Uterus (tissue), 4 donors: Measurements from ENCODE around the gene TUBG2. TPM values are rescaled to one million over a fixed set of nuclear protein-coding genes. Genes with fewer than 3 reads are reported as not detected.

ENCODE experiments used
- DNase-seq, 2 donors: peaks; one replicate each; pipeline ENCODE4 v3.0.0-alpha.2; 2019 to 2020
- H3K27ac ChIP-seq, 2 donors: fragments of 200-600 bp; sonication (generic); 1 replicate in 1 of 2; 2 replicates in 1 of 2; pipeline ENCODE4 v1.5.1; 2016 to 2018
- H3K27me3 ChIP-seq, 2 donors: fragments of 200-600 bp; sonication (generic); one replicate each; pipeline ENCODE4 v1.5.1; 2018 to 2019; ENCODE audit warnings: control low read depth in 1 of 2
- H3K36me3 ChIP-seq, 2 donors: fragments of 200-600 bp; sonication (generic); one replicate each; pipeline ENCODE4 v1.5.1; 2019; ENCODE audit warnings: control low read depth in 1 of 2
- H3K4me1 ChIP-seq, 2 donors: fragments of 200-600 bp; sonication (generic); one replicate each; pipeline ENCODE4 v1.5.1; 2018 to 2019; ENCODE audit warnings: control low read depth in 1 of 2
- H3K4me3 ChIP-seq, 2 donors: fragments of 200-600 bp; sonication (generic); 1 replicate in 1 of 2; 2 replicates in 1 of 2; pipeline ENCODE4 v1.5.1; 2018 to 2019; ENCODE audit warnings: mild to moderate bottlenecking in 1 of 2
- H3K9me3 ChIP-seq, 2 donors: fragments of 200-600 bp; sonication (generic); one replicate each; pipeline ENCODE4 v1.5.1; 2019; ENCODE audit warnings: control low read depth in 1 of 2
- CTCF ChIP-seq, 4 experiments: fragments of 200-600 bp in 2 of 4; fragments of 450-650 bp in 2 of 4; sonication (generic) in 2 of 4; IDR thresholded peaks; one replicate each; pipeline ENCODE4 v1.5.1; 2016 to 2019; ENCODE audit warnings: antibody characterized with exemption in 4 of 4, mild to moderate bottlenecking in 2 of 4, moderate library complexity in 1 of 4
- POLR2A ChIP-seq, 2 donors: fragments of 450-650 bp; IDR thresholded peaks; one replicate each; pipeline ENCODE4 v1.6.1; 2016; ENCODE audit warnings: antibody characterized with exemption in 2 of 2, mild to moderate bottlenecking in 1 of 2, moderate library complexity in 1 of 2
- intact Hi-C: fragments of 100-400 bp; cut with DNase I; formaldehyde crosslinking; loops from one replicate; pipeline ENCODE4 v1.15.1; 2023; ENCODE audit warnings: low total_unique reads
- total RNA-seq, 4 donors: library from RNA; depleted of rRNA in 3 of 4; stranded (reverse); fragments of >200 nt in 3 of 4; gene quantifications; one replicate each; pipeline versions ENCODE4 v1.1.0 to v1.2.4, GENCODE V29; 2014 to 2023
- donor health status: DM: yes; HTN: yes; CAD: no.

TUBG2 gene
- total RNA-seq, 4 donors from 2014 or later = 9.7 to 60.7 (median 27.6) TPM

- no peak for TF ChIP-seq CTCF (IDR thresholded peaks at IDR 0.05)
- TF ChIP-seq POLR2A (IDR thresholded peaks at IDR 0.05) = no peak
- no peak overlapping the region for H3K27ac ChIP-seq
- no peaks in the 10 kb centered on the region for H3K27me3 ChIP-seq
- H3K9me3 ChIP-seq = no peaks in the 10 kb centered on the region
- H3K36me3 ChIP-seq = no peaks in the 10 kb centered on the region
- no peak for DNase-seq
- H3K4me3 ChIP-seq = no peak overlapping the region
- no peaks in the 10 kb centered on the region for H3K4me1 ChIP-seq
- intact Hi-C loops = no loop called here
These were observed 31.5 kb downstream of the TUBG2 start for GRCh38 chr17:42690596-42690995.

GRCh38 chr17:42691021-42691545 lies 32.0 kb downstream of the TUBG2 start:
- intact Hi-C loops = no loop called here
- Histone ChIP-seq H3K9me3 (no peaks in the 10 kb centered on the region), H3K27ac (no peak overlapping the region), H3K36me3 (no peaks in the 10 kb centered on the region), H3K4me3 (no peak overlapping the region), H3K4me1 (no peaks in the 10 kb centered on the region), H3K27me3 (no peaks in the 10 kb centered on the region)
- TF ChIP-seq POLR2A (IDR thresholded peaks at IDR 0.05) = no peak
- no peak for TF ChIP-seq CTCF (IDR thresholded peaks at IDR 0.05)
- no peak for DNase-seq

GRCh38 chr17:42692489-42692888 lies 33.4 kb downstream of the TUBG2 start:
- Histone ChIP-seq H3K4me1 (no peaks in the 10 kb centered on the region), H3K4me3 (no peak overlapping the region), H3K27ac (no peak overlapping the region), H3K27me3 (no peaks in the 10 kb centered on the region), H3K9me3 (no peaks in the 10 kb centered on the region), H3K36me3 (no peaks in the 10 kb centered on the region)
- intact Hi-C loops = no loop called here
- DNase-seq = no peak
- TF ChIP-seq CTCF (IDR thresholded peaks at IDR 0.05) (no peak), POLR2A (IDR thresholded peaks at IDR 0.05) (no peak)

GRCh38 chr17:42694524-42694923 lies 35.4 kb downstream of the TUBG2 start:
- Histone ChIP-seq H3K4me3 (no peak overlapping the region), H3K36me3 (no peaks in the 10 kb centered on the region), H3K9me3 (no peaks in the 10 kb centered on the region), H3K27me3 (no peaks in the 10 kb centered on the region), H3K4me1 (peaks cover 0 to 5% of the 10 kb centered on the region in 2 donors), H3K27ac (no peak overlapping the region)
- TF ChIP-seq POLR2A (IDR thresholded peaks at IDR 0.05) (no peak), CTCF (IDR thresholded peaks at IDR 0.05) (no peak)
- no peak for DNase-seq
- intact Hi-C loops = no loop called here

GRCh38 chr17:42695500-42695899 lies 36.4 kb downstream of the TUBG2 start:
- Histone ChIP-seq H3K27ac (no peak overlapping the region), H3K27me3 (no peaks in the 10 kb centered on the region), H3K36me3 (no peaks in the 10 kb centered on the region), H3K4me1 (peaks cover 0 to 9% of the 10 kb centered on the region in 2 donors), H3K4me3 (no peak overlapping the region), H3K9me3 (no peaks in the 10 kb centered on the region)
- TF ChIP-seq POLR2A (IDR thresholded peaks at IDR 0.05) = no peak
- TF ChIP-seq CTCF (IDR thresholded peaks at IDR 0.05) = no peak
- intact Hi-C loops = no loop called here
- no peak for DNase-seq
